IPS-20b (cell line): ENCODE data around the gene DGKE.

Experiments
- H3K27ac ChIP-seq: one replicate; pipeline ENCODE4 v1.5.1; 2013; ENCODE audit warnings: low read length
- H3K27me3 ChIP-seq: 2 replicates; pipeline ENCODE4 v1.6.1; 2013; ENCODE audit warnings: mild to moderate bottlenecking, low read length, inconsistent platforms; ENCODE audit not compliant: insufficient read depth
- H3K36me3 ChIP-seq: 2 replicates; pipeline ENCODE4 v1.6.1; 2013; ENCODE audit warnings: low read depth, mild to moderate bottlenecking, inconsistent platforms, low read length, moderate library complexity; ENCODE audit not compliant: insufficient read depth
- H3K4me1 ChIP-seq: 2 replicates; pipeline ENCODE4 v1.6.1; 2013; ENCODE audit warnings: mild to moderate bottlenecking, control low read depth, inconsistent platforms, low read length, moderate library complexity; ENCODE audit not compliant: insufficient read depth
- H3K4me3 ChIP-seq: 2 replicates; pipeline ENCODE4 v1.5.1; 2013; ENCODE audit warnings: mild to moderate bottlenecking, low read length, inconsistent platforms
- H3K9ac ChIP-seq: 2 replicates; pipeline ENCODE4 v1.6.1; 2013; ENCODE audit warnings: low read depth, mild to moderate bottlenecking, inconsistent platforms, low read length, moderate library complexity
- H3K9me3 ChIP-seq: 2 replicates; pipeline ENCODE4 v1.6.1; 2013; ENCODE audit warnings: mild to moderate bottlenecking, low read depth, low read length, inconsistent platforms; ENCODE audit not compliant: insufficient read depth

DGKE gene

DNA sequence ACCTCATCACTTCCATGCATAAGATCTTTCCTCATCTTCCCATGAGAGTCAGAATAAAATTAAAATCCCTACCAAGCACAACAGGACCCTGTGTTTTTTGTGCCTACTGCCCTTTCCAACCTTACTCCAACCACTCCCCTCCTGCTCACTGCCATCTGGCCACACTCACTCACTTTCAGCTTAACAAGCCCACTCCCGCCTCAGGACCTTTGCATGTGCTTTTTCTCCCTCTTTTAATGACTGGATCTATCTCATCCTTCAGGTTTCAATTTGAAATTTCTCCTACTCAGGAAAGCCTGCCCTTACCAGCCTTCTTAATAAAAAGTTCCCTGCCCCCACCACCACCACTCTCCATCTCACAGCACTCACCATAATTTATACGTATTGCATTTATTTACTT lies 14.9 kb upstream of the DGKE start:
- Histone ChIP-seq H3K27ac (no peak overlapping the region), H3K36me3 (no peaks in the 10 kb centered on the region), H3K9ac (no peak overlapping the region), H3K4me1 (no peaks in the 10 kb centered on the region; the same call in 1 of the 2 replicates), H3K4me3 (no peak overlapping the region), H3K9me3 (no peaks in the 10 kb centered on the region), H3K27me3 (no peaks in the 10 kb centered on the region)

DNA sequence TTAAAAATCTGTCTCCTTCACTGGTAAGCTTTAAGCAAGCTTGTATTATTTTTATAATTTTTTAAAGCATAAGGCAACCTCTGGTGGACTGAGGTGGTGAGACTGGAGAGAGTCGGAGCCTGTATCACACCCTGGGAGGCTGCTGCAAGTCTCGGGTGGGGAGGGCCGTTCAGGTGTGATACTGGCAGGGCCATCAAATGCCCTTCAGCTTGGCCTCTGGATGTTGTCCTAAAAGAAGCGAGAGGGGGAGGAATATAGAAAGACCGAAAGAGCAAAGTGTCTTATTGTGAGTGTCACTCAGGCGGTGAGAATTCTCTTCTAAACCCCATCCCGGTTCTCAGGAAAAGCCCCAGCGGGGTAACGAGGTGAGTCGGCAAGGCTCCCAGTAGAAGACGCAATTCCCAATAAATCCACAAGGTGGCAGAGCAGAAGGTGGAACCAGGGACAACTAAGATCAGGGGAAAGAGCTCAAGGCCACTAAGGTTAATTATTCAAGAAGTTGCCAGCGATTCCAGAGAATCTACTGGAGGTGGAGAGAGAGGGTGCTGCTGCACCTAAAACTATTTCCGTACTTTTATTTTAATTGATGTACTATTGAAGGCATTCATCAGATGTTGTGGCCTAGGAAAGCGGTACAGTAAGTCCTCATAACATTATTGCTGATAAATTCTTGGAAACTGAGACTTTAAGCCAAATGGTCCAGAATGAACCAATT lies 14.4 kb upstream of the DGKE start:
- Histone ChIP-seq H3K27me3 (no peaks in the 10 kb centered on the region), H3K4me3 (no peak overlapping the region), H3K36me3 (no peaks in the 10 kb centered on the region), H3K27ac (no peak overlapping the region), H3K9me3 (no peaks in the 10 kb centered on the region), H3K9ac (no peak overlapping the region), H3K4me1 (peaks cover under 1% of the 10 kb centered on the region; the same call in 1 of the 2 replicates)

GRCh38 chr17:56820207-56820606 lies 13.7 kb upstream of the DGKE start:
- no peak overlapping the region for H3K9ac ChIP-seq
- no peak overlapping the region for H3K4me3 ChIP-seq
- peaks cover 4% of the 10 kb centered on the region; the same call in 1 of the 2 replicates for H3K4me1 ChIP-seq
- no peaks in the 10 kb centered on the region for H3K27me3 ChIP-seq
- no peak overlapping the region for H3K27ac ChIP-seq
- H3K9me3 ChIP-seq = no peaks in the 10 kb centered on the region
- no peaks in the 10 kb centered on the region for H3K36me3 ChIP-seq

DNA sequence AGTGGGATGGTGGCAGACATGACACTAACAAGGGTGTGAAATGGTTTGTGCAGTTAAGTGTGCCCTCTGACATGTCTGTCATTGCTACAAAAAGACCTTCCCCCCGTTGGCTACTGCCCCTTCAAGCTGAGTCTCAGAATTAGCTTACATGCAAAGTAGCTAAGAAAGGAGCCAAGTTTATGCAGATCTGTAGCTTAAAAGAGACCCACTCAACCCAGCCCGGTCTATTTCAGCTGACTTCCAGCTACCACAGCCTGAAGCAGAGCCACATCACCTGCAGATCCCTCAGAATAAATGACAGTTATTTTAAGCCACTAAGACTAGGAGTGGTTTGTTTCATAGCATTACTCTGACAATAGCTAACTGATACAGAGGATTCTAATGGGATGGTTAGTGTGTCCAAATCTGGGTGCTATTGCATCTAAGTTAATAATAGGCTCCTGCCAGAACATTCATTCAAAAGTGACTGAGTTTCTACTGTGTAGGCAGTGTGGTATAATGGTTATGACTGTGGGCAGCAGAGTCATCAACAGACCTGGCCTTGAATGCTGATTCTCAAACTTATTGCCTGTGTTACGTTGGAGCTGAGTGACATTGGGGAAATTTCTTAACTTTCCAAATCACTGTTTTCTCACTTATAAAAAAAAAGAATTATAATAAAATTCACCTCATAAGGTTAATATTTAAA lies 12.0 kb upstream of the DGKE start:
- Histone ChIP-seq H3K4me3 (no peak overlapping the region), H3K27ac (no peak overlapping the region), H3K4me1 (peaks cover 4% of the 10 kb centered on the region; the same call in 1 of the 2 replicates), H3K36me3 (no peaks in the 10 kb centered on the region), H3K9ac (no peak overlapping the region), H3K9me3 (no peaks in the 10 kb centered on the region), H3K27me3 (no peaks in the 10 kb centered on the region)

- H3K4me1 ChIP-seq = peaks cover 4% of the 10 kb centered on the region; the same call in 1 of the 2 replicates
- no peak overlapping the region for H3K27ac ChIP-seq
- H3K9ac ChIP-seq = no peak overlapping the region
- no peaks in the 10 kb centered on the region for H3K36me3 ChIP-seq
- no peak overlapping the region for H3K4me3 ChIP-seq
- H3K27me3 ChIP-seq = no peaks in the 10 kb centered on the region
- no peaks in the 10 kb centered on the region for H3K9me3 ChIP-seq
Measured at GRCh38 chr17:56822725-56823124, 11.2 kb upstream of the DGKE start.

DNA sequence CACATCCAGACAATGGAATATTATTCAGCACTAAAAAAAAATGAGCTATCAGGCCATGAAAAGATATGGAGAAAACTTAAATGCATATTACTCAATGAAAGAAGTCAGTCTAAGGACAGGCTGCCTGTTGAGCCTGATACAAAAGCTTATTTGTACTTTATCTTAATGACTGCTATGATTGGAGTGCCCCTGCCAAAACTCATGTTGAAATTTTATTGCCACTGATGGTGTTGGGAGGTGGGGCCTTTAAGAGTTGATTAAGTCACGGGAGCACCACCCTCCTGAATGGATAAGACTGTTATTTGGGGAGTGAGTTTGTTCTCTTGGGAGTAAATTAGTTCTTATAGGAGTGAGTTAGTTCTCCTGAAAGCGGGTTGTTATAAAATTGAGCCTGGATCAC lies 10.1 kb upstream of the DGKE start:
- H3K4me3 ChIP-seq = no peak overlapping the region
- H3K36me3 ChIP-seq = no peaks in the 10 kb centered on the region
- H3K9me3 ChIP-seq = no peaks in the 10 kb centered on the region
- no peaks in the 10 kb centered on the region for H3K27me3 ChIP-seq
- H3K9ac ChIP-seq = no peak overlapping the region
- peaks cover 4% of the 10 kb centered on the region; the same call in 1 of the 2 replicates for H3K4me1 ChIP-seq
- H3K27ac ChIP-seq = no peak overlapping the region

DNA sequence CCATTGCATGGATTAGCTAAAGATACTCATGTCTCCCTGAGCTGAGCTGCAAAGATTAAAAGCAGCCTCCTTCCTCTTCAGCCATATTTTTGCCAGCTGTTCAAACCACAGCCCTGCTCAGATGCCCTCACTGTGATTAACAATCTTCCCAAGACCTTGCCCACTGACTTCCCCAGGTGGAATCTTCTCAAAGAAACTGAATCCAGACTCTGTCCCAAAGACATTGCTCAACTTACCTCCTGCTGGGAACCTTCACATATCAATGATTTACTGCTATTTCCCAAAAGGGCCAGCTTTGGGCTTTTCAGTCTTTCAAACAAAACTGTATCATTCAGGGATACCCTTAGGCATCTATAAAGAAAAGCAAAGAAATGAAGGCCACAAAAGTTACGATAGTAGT lies 9.4 kb upstream of the DGKE start:
- Histone ChIP-seq H3K27me3 (no peaks in the 10 kb centered on the region), H3K4me3 (no peak overlapping the region), H3K4me1 (peaks cover 4% of the 10 kb centered on the region; the same call in 1 of the 2 replicates), H3K9ac (no peak overlapping the region), H3K9me3 (no peaks in the 10 kb centered on the region), H3K27ac (no peak overlapping the region), H3K36me3 (no peaks in the 10 kb centered on the region)

DNA sequence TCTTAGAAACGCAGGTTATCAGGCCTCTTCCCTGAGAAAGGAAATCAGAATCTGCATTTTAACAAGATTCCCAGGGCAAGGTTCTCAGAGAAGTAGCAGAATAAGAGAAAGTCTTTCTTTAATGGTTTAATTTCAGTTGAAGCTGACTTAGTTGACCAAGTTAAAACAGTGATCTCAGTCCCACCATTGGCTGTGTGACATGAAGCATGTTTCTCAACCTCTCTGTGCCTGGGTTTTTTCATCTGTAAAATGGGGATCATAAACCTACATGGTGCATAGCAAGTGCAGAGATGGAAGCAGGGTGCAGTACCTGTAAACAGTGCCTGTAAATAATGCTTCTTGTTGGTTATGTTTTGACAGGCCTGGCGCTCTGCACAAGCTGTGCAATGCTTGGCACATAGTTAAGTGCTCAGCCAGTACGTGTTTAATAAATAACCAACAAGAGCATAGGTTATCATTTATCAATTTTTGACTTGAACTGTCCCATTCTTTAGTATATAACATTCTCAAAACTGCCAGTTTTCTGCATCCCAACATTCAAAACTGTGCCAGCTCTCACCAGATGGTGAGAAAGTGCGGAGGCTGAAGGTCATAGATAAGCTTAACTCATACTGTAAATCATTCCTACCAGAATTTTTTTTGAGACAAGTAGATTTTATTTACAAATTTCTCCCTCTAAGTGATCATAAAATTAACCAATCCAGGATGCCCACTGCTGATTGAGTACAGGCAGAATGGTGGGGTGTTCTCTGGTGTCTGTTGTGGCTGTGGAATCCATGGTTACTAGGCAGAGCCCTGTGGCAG lies 7.1 kb upstream of the DGKE start:
- peaks cover 4% of the 10 kb centered on the region; the same call in 1 of the 2 replicates for H3K4me1 ChIP-seq
- no peak overlapping the region for H3K9ac ChIP-seq
- H3K4me3 ChIP-seq = no peak overlapping the region
- H3K9me3 ChIP-seq = no peaks in the 10 kb centered on the region
- no peak overlapping the region for H3K27ac ChIP-seq
- H3K27me3 ChIP-seq = no peaks in the 10 kb centered on the region; the same call in 1 of the 2 replicates
- no peaks in the 10 kb centered on the region for H3K36me3 ChIP-seq

- H3K4me3 ChIP-seq = no peak overlapping the region; the same call in 1 of the 2 replicates
- no peaks in the 10 kb centered on the region for H3K36me3 ChIP-seq
- no peak overlapping the region for H3K27ac ChIP-seq
- peaks cover 11% of the 10 kb centered on the region; the same call in 1 of the 2 replicates for H3K4me1 ChIP-seq
- H3K9ac ChIP-seq = no peak overlapping the region
- peaks cover 29% of the 10 kb centered on the region for H3K27me3 ChIP-seq
- H3K9me3 ChIP-seq = no peaks in the 10 kb centered on the region
Measured at GRCh38 chr17:56830726-56831368, 3.1 kb upstream of the DGKE start.

DNA sequence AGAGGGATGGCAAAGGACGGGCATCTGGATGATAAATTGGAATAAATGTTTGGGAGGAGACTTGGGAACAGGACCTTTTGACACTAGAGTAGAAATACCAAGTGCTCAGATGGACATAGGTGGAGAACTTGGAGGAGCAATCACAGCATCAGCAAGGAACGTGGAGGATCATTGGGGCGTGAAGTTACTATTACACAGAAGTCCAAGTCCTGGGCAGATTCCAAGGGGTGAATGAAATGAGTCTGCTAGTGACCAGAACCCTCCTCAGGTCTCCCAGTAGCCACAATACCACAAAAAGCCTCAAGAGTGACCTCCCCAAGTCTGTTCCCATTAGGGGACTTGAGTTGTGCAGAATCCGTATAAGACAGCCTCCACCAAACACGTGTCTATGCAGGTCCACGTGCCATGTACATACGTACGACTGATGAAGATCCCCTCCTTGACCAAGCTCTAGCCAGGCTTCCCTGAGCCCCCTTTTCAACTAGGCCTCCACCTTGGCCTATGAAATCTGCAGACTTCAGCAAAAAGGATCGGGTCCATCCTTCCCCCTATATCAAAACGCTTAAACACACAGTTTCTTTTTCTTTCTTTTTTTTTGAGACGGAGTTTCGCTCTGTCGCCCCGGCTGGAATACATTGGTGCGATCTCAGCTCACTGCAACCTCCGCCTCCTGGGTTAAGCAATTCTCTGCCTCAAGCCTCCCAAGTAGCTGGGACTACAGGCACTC lies 2.4 kb upstream of the DGKE start:
- H3K27ac ChIP-seq = no peak overlapping the region
- peaks cover 32% of the 10 kb centered on the region for H3K27me3 ChIP-seq
- H3K9me3 ChIP-seq = no peaks in the 10 kb centered on the region
- H3K36me3 ChIP-seq = no peaks in the 10 kb centered on the region
- H3K4me1 ChIP-seq = peaks cover 11% of the 10 kb centered on the region; the same call in 1 of the 2 replicates
- H3K4me3 ChIP-seq = no peak overlapping the region; the same call in 1 of the 2 replicates
- no peak overlapping the region for H3K9ac ChIP-seq

GRCh38 chr17:56832446-56832845 lies 1.5 kb upstream of the DGKE start:
- Histone ChIP-seq H3K9ac (no peak overlapping the region), H3K9me3 (no peaks in the 10 kb centered on the region), H3K36me3 (no peaks in the 10 kb centered on the region), H3K27ac (no peak overlapping the region), H3K4me3 (peak overlapping the region; percentile 84), H3K27me3 (peaks cover 32% of the 10 kb centered on the region), H3K4me1 (peaks cover 15% of the 10 kb centered on the region; the same call in 1 of the 2 replicates)
